ENCODE data around the gene NHSL2. TPM values are rescaled to one million over a fixed set of nuclear protein-coding genes. Genes with fewer than 3 reads are reported as not detected.
A peak's percentile ranks its signal among the peaks of the same experiment; 100 is the strongest.

The NHSL2 gene
- polyA plus RNA-seq, 3 donors, result 16.6 to 39.8 (median 22.8) TPM

DNA sequence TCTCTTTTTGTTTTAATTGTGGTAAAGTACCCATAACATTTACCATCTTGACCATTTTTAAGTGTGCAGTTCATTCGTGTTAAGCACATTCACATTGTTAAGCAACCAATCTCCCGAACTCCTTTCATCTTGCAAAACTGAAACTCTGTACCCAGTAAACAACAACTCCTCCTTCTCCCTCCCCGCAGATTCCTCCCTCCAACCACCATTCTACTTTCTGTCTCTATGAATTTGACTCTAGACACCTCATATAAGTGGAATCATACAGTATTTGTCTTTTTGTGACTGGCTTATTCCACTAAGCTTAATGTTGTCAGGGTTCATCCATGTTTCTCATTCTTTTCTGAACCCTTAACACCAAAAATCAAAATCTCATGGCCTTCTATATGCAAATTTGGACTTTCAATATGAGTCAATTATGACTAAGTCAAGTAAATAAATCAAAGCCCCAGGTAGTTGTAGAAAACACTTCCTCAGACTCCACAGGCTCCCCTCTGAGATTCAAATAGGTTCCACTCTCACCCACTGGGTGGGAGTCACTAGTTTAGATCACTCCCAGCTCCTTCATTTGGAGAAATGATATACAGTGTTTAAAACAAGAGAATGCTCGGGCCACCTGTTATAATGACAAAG, 230.8 kb downstream of the NHSL2 start:
- peaks cover 29% of the 10 kb centered on the region for H3K4me1 Mint-ChIP-seq
- peak overlapping the region in 5 of 7 donors; percentile 4 to 70 (median 38) for H3K27ac Mint-ChIP-seq
- intact Hi-C loops (cut with micrococcal nuclease), result no loop called here
- H3K27me3 Mint-ChIP-seq (ENCODE audit: low read depth in 3 of 3), result peaks cover 0 to 26% (median 0%) of the 10 kb centered on the region in 3 donors
- H2AFZ ChIP-seq (ENCODE audit: insufficient read depth, low read depth, low read length, poor library complexity, severe bottlenecking), result no peak overlapping the region
- peaks cover 55 to 71% of the 10 kb centered on the region in 2 donors for H3K36me3 Mint-ChIP-seq
- H3K9ac ChIP-seq (ENCODE audit: insufficient read depth, low read length, poor library complexity, severe bottlenecking), result no peak overlapping the region
- H3K4me1 ChIP-seq (ENCODE audit: control insufficient read depth in 1 of 2, insufficient read depth in 2 of 2, low read length in 2 of 2), result peaks cover 5 to 10% of the 10 kb centered on the region in 2 donors
- H3K4me3 ChIP-seq (replicated peaks in 1 of 3; ENCODE audit: low read depth in 2 of 3, low read length in 3 of 3), result no peak overlapping the region
- H3K4me3 Mint-ChIP-seq, result no peak overlapping the region
- TF ChIP-seq, protein P1, sequence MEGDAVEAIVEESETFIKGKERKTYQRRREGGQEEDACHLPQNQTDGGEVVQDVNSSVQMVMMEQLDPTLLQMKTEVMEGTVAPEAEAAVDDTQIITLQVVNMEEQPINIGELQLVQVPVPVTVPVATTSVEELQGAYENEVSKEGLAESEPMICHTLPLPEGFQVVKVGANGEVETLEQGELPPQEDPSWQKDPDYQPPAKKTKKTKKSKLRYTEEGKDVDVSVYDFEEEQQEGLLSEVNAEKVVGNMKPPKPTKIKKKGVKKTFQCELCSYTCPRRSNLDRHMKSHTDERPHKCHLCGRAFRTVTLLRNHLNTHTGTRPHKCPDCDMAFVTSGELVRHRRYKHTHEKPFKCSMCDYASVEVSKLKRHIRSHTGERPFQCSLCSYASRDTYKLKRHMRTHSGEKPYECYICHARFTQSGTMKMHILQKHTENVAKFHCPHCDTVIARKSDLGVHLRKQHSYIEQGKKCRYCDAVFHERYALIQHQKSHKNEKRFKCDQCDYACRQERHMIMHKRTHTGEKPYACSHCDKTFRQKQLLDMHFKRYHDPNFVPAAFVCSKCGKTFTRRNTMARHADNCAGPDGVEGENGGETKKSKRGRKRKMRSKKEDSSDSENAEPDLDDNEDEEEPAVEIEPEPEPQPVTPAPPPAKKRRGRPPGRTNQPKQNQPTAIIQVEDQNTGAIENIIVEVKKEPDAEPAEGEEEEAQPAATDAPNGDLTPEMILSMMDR (IDR thresholded peaks at IDR 0.05), result no peak
- H3K36me3 ChIP-seq (replicated peaks in 1 of 2; ENCODE audit: control insufficient read depth in 1 of 2, insufficient read depth in 2 of 2, low read length in 2 of 2), result peaks cover 66 to 70% of the 10 kb centered on the region in 2 donors
- H3K27me3 ChIP-seq (ENCODE audit: control insufficient read depth in 2 of 2, insufficient read depth in 2 of 2, low read length in 2 of 2), result no peaks in the 10 kb centered on the region
- peaks cover 0 to 2% (median 0%) of the 10 kb centered on the region in 7 donors for H3K9me3 Mint-ChIP-seq
- peaks cover 93% of the 10 kb centered on the region for H4K20me1 ChIP-seq (ENCODE audit: insufficient read depth, low read length)
- H3K9me3 ChIP-seq (replicated peaks in 1 of 2; ENCODE audit: control insufficient read depth in 1 of 2, insufficient read depth in 1 of 2, low read length in 2 of 2), result no peaks in the 10 kb centered on the region
- H3K27ac ChIP-seq (ENCODE audit: low read depth in 1 of 2, low read length in 2 of 2), result no peak overlapping the region
- DNase-seq, result no peak
- H3K4me2 ChIP-seq (replicated peaks; ENCODE audit: extremely low read depth, low read length, poor library complexity, severe bottlenecking), result no peak overlapping the region
- no CpG with 5 or more reads among the region's 4 CpGs for WGBS (ENCODE audit: insufficient coverage)
- H3K79me2 ChIP-seq (ENCODE audit: insufficient read depth, low read length), result no peaks in the 10 kb centered on the region

DNA sequence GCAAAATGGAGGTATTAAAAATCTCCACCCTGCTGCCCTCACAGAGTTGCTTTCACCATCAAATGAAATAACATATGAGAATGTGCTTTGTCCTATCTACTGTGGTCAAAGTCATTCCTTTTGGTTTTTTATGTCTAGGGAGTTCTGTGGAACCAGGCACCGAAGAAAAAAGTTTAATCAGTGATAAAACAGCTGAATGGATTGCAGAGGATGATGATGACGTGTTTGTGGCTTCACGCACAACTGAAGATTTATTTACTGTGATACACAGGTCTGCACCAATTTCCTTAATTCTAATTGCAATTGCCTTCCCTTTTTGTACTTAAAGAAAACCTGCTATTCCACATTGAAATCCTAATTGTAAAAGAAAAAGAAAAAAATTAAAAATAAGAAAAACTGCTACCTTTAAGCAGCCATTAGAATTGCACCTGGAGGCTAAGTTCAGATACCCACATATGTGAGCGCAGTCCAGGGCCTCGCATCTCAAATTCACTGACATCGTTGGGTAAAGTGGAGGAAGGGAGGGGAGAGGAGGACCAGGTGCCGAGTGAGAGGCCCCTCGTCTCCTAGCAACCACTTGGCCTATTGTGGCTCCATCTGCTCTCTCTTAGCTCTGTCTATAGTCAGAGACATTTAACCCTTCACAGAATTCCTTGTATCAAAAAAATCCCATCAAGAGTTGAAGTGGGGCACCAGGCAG, 231.6 kb downstream of the NHSL2 start:
- no peaks in the 10 kb centered on the region for H3K9me3 ChIP-seq (replicated peaks in 1 of 2; ENCODE audit: control insufficient read depth in 1 of 2, insufficient read depth in 1 of 2, low read length in 2 of 2)
- peak overlapping the region in 4 of 7 donors; percentile 7 to 73 (median 48) for H3K27ac Mint-ChIP-seq
- no peaks in the 10 kb centered on the region for H3K79me2 ChIP-seq (ENCODE audit: insufficient read depth, low read length)
- H3K4me2 ChIP-seq (replicated peaks; ENCODE audit: extremely low read depth, low read length, poor library complexity, severe bottlenecking), result no peak overlapping the region
- H3K27ac ChIP-seq (ENCODE audit: low read depth in 1 of 2, low read length in 2 of 2), result no peak overlapping the region
- peaks cover 93% of the 10 kb centered on the region for H4K20me1 ChIP-seq (ENCODE audit: insufficient read depth, low read length)
- no peak overlapping the region for H2AFZ ChIP-seq (ENCODE audit: insufficient read depth, low read depth, low read length, poor library complexity, severe bottlenecking)
- H3K36me3 ChIP-seq (replicated peaks in 1 of 2; ENCODE audit: control insufficient read depth in 1 of 2, insufficient read depth in 2 of 2, low read length in 2 of 2), result peaks cover 59 to 62% of the 10 kb centered on the region in 2 donors
- peaks cover 51 to 66% of the 10 kb centered on the region in 2 donors for H3K36me3 Mint-ChIP-seq
- no peak overlapping the region for H3K9ac ChIP-seq (ENCODE audit: insufficient read depth, low read length, poor library complexity, severe bottlenecking)
- H3K27me3 ChIP-seq (ENCODE audit: control insufficient read depth in 2 of 2, insufficient read depth in 2 of 2, low read length in 2 of 2), result no peaks in the 10 kb centered on the region
- intact Hi-C loops (cut with micrococcal nuclease), result no loop called here
- peaks cover 0 to 26% (median 0%) of the 10 kb centered on the region in 3 donors for H3K27me3 Mint-ChIP-seq (ENCODE audit: low read depth in 3 of 3)
- H3K4me3 Mint-ChIP-seq, result no peak overlapping the region
- H3K4me3 ChIP-seq (replicated peaks in 1 of 3; ENCODE audit: low read depth in 2 of 3, low read length in 3 of 3), result no peak overlapping the region
- no CpG with 5 or more reads among the region's 8 CpGs for WGBS (ENCODE audit: insufficient coverage)
- H3K4me1 ChIP-seq (ENCODE audit: control insufficient read depth in 1 of 2, insufficient read depth in 2 of 2, low read length in 2 of 2), result peaks cover 5 to 10% of the 10 kb centered on the region in 2 donors
- H3K4me1 Mint-ChIP-seq, result peaks cover 29% of the 10 kb centered on the region
- TF ChIP-seq, protein P1 (IDR thresholded peaks at IDR 0.05), result no peak
- H3K9me3 Mint-ChIP-seq, result peaks cover 0 to 2% (median 0%) of the 10 kb centered on the region in 7 donors
- no peak for DNase-seq
